Tibial nerve (tissue), 3 donors: ENCODE data around the gene IQCM.

Source experiments
- CTCF ChIP-seq, 5 experiments: fragments of 200-600 bp in 3 of 5; fragments of 450-650 bp in 2 of 5; sonication (generic) in 3 of 5; IDR thresholded peaks; one replicate each; pipeline ENCODE4 v1.5.1; 2016 to 2019; ENCODE audit warnings: antibody characterized with exemption in 5 of 5, mild to moderate bottlenecking in 3 of 5, moderate library complexity in 2 of 5
- POLR2A ChIP-seq, 2 donors: fragments of 450-650 bp; IDR thresholded peaks; one replicate each; pipeline ENCODE4 v1.6.1; 2017; ENCODE audit warnings: antibody characterized with exemption in 2 of 2, mild to moderate bottlenecking in 2 of 2, moderate library complexity in 2 of 2

DNA sequence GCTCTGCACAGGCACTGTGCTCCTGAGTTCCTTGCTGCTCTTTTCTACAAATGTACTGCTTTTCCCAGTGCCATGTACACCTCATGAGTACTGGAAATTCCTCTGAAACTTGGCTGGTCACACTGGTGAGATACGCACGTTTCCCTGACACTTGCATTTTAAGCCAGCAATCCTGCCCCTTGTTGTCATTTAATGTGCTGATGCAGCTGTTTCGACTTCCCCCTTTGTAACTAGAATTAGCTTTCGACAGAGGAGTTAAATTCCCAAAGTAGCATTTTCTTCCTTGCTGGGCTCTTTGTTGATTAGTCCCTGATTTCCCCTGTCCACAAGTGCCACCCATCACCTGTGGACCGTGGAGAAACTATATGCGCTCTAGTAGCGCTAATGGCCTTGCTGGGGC lies 77.5 kb downstream of the IQCM start:
- TF ChIP-seq CTCF (IDR thresholded peaks at IDR 0.05) (no peak), POLR2A (IDR thresholded peaks at IDR 0.05) (no peak)
